Lower leg skin (tissue), 4 donors: ENCODE results near the gene IPMK. TPM values are rescaled to one million over a fixed set of nuclear protein-coding genes. Genes with fewer than 3 reads are reported as not detected.
A peak's percentile ranks its signal among the peaks of the same experiment; 100 is the strongest.

Experiments
- DNase-seq, 2 donors: peaks; one replicate each; pipeline ENCODE4 v3.0.0-alpha.2; 2019; ENCODE audit warnings: low spot score in 2 of 2
- H3K4me3 ChIP-seq: fragments of 200-600 bp; sonication (generic); 2 replicates; pipeline ENCODE4 v1.5.1; 2017; ENCODE audit warnings: mild to moderate bottlenecking, low read depth; ENCODE audit not compliant: poor library complexity, severe bottlenecking
- POLR2A ChIP-seq, 2 donors: fragments of 450-650 bp; IDR thresholded peaks; one replicate each; pipeline ENCODE4 v1.6.1; 2016 to 2017; ENCODE audit warnings: antibody characterized with exemption in 2 of 2, mild to moderate bottlenecking in 1 of 2, moderate library complexity in 1 of 2
- WGBS, 2 donors: methylation state at CpG; one replicate each; pipeline ENCODE4 v1.1.5; 2018; 5-methylcytosine and 5-hydroxymethylcytosine counted together
- intact Hi-C: fragments of 100-400 bp; cut with DNase I; formaldehyde crosslinking; loops from one replicate; pipeline ENCODE4 v1.15.0; 2023; ENCODE audit warnings: low total_unique reads
- total RNA-seq, 4 donors: library from RNA; depleted of rRNA; stranded (reverse); fragments of >200 nt; gene quantifications; one replicate each; pipeline ENCODE4 v1.1.0, GENCODE V29; 2016
- TF ChIP-seq, protein P1 (sequence below), 3 donors: fragments of 450-650 bp; IDR thresholded peaks; one replicate each; pipeline ENCODE4 v1.5.1; 2016; ENCODE audit warnings: antibody characterized with exemption in 3 of 3, mild to moderate bottlenecking in 3 of 3, moderate library complexity in 2 of 3

The IPMK gene
- total RNA-seq, 4 donors from 2014 or later: 8.8 to 13.4 (median 11.0) TPM

DNA sequence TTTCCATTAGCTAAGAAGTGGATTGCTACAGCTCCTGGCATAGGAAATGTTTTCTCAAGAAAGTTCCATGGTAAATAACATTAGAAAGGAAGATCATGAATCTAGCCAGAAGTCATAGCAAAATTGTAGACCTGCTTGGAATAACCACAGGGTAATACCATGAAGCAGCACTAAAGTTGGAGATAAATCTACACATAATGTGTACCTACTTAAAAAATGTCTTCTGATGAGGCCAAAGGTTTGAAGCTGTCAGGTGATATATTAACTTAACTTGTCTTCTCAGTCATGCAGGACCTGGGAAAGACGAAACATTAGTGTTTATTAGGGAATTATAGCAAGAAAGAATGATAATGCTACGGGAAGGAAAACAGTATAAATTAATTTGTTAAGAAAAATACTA lies 7.6 kb upstream of the IPMK start:
- intact Hi-C loops: no loop called here
- no peak overlapping the region for H3K4me3 ChIP-seq
- no peak for DNase-seq
- WGBS, 2 donors: 92 to 98% methylated on average over 2 of the region's 2 CpGs
- TF ChIP-seq, protein P1, sequence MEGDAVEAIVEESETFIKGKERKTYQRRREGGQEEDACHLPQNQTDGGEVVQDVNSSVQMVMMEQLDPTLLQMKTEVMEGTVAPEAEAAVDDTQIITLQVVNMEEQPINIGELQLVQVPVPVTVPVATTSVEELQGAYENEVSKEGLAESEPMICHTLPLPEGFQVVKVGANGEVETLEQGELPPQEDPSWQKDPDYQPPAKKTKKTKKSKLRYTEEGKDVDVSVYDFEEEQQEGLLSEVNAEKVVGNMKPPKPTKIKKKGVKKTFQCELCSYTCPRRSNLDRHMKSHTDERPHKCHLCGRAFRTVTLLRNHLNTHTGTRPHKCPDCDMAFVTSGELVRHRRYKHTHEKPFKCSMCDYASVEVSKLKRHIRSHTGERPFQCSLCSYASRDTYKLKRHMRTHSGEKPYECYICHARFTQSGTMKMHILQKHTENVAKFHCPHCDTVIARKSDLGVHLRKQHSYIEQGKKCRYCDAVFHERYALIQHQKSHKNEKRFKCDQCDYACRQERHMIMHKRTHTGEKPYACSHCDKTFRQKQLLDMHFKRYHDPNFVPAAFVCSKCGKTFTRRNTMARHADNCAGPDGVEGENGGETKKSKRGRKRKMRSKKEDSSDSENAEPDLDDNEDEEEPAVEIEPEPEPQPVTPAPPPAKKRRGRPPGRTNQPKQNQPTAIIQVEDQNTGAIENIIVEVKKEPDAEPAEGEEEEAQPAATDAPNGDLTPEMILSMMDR (IDR thresholded peaks at IDR 0.05): no peak
- TF ChIP-seq POLR2A (IDR thresholded peaks at IDR 0.05): no peak

DNA sequence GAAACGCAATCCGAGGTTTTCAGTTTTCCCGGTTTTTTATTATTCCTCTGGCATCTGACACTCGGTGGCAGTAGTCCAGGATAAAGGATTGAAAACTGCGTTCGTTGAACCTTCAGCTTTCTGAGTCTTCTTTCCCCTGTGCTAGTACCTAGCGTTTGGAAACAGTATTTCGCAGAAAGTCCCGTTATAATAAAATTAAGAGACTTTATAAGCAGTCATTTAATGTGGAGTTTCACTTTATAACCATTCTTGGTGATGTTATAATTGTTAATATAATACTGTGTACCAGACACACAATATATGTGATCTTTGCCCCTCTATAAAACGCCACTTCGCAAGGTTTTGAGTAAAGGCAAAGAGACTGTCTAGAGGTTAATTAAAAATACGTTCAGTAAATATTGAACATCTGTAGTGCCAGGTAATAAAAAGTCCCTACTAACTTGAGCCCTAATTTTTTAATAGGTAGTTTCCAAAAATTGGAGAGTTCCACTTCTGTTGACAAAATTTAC lies 2.1 kb upstream of the IPMK start:
- TF ChIP-seq POLR2A (IDR thresholded peaks at IDR 0.05): no peak
- TF ChIP-seq, protein P1 (IDR thresholded peaks at IDR 0.05): no peak
- intact Hi-C loops: loop anchor here (5.0 kb wide), 1 partner anchor 512 kb away; no protein-coding TSS in a partner anchor
- DNase-seq: no peak
- peak overlapping the region; percentile 62 for H3K4me3 ChIP-seq
- WGBS, 2 donors: 11% methylated on average over 12 of the region's 12 CpGs

DNA sequence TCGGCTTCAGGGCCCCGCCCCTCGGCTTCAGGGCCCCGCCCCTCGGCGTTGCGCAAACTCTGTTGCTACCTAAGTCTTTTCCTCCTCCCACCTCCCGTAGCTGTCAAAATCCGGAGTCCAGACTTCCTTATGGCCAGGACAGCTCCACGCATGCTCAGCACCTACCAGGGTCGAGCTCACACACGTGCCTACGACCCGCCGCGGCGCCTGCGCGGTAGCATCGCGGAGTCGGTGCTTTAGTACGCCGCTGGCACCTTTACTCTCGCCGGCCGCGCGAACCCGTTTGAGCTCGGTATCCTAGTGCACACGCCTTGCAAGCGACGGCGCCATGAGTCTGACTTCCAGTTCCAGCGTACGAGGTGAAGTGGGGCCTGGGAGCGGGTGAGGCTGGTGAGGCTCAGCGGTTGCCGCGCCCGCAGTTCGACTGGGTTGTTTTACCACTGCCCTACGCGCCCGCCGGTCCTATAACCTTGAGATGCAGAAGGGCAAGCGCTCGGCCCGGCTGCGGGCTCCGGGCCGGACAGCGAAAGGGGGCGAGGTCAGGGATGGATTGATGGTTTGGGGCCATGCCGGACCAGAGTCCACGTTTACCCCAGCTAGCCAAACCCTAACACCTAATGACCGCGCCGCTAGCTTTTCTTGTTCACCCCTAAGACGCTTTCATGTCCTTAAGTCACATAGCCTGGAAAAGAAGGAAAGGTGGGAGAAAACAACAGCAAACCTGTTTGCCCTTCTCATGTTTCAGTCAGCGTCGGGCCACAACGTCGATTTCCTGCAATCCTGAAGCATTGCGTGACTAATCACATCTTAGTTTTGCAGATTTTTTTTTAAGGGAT lies 1.5 kb upstream of the IPMK start, which contains the start of gene CISD1:
TSS of gene CISD1 (plus strand) at position 217 of the 836 bp plus-strand sequence. CDS start at position 329, 112 bp downstream.
- no peak for TF ChIP-seq POLR2A (IDR thresholded peaks at IDR 0.05)
- TF ChIP-seq, protein P1 (IDR thresholded peaks at IDR 0.05): no peak
- intact Hi-C loops: loop anchor here (5.0 kb wide), 1 partner anchor 513 kb away; no protein-coding TSS in a partner anchor
- WGBS, 2 donors: 0% methylated on average over 52 to 55 of the region's 66 CpGs
- peak; percentile 96 to 99 for DNase-seq
- H3K4me3 ChIP-seq: peak within 1 kb of the TSS; percentile 87

DNA sequence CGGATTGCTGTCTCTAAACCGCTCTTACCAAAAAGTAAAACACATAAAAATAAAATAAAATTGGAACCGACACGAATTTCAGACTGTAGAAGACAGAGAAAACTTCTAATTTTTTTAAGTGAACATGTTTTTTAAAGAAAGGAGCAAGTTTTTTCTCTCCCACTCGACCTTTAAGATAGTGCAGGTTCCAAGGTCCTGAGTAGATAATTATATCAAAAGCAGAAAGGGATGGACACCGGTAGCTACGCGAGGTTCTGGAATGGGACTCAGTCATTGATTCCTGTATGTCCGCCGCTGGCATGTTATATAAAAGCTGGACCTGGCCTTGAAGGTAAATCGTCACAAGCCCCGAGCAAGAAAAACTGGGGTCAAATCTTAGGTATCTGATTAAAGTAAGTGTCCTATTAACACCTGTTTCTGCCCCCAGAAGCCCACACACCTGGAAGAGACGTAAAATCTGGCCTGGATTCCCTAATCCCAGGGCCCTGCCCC lies 806 bp upstream of the IPMK start:
- DNase-seq: no peak
- TF ChIP-seq, protein P1 (IDR thresholded peaks at IDR 0.05): no peak
- no peak for TF ChIP-seq POLR2A (IDR thresholded peaks at IDR 0.05)
- WGBS, 2 donors: 0 to 1% methylated on average over 13 of the region's 13 CpGs
- intact Hi-C loops: loop anchor here (5.0 kb wide), 1 partner anchor 514 kb away; no protein-coding TSS in a partner anchor
- H3K4me3 ChIP-seq: peak overlapping the region; percentile 87

DNA sequence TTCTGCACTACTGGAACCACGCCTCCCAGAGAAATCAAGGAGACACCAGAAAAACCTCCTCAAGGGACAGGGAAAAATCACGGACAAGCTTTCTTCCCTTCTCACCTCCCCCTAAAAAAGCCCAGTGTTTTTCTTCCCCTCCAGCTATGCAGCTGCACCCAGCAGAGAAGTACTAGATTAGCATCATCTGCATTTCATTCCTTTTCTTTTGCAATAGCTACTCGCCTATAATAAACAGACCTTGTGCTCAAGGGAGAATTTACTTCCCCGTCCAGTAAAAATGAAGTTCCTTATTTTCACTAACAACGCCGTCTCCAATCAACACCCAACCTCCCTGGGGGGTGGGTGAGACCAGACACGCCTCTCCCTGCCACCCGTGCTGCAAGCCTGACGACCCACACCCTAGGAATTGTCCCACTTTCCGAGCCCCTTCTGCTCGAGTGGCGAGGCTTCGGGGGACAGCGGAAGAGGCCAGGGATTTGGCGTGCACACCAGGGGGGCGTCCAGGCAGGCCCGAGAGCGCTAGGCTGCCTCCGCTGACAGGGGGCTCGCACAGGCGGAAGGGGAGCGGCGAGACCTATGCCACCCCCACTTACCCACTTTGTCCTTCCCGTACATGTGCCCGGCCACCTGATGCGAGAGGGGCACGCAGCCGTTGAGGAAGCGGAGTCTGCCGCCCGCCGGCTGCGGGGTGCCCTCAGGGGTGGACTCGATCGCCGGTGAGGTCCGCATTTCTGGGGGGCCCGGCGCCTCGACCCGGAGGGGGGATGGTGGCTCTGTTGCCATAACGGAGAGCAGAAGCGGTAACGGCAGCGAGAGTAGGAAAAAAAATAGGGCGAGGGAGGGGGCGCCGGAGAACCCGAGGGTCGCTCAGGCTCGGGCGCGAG lies 625 bp downstream of the IPMK start:
- intact Hi-C loops: loop anchor here (5.0 kb wide), 1 partner anchor 515 kb away; no protein-coding TSS in a partner anchor
- TF ChIP-seq, protein P1 (IDR thresholded peaks at IDR 0.05): no peak
- TF ChIP-seq POLR2A (IDR thresholded peaks at IDR 0.05): no peak
- H3K4me3 ChIP-seq: peak overlapping the region; percentile 87
- 0 to 1% methylated on average over 45 to 49 of the region's 53 CpGs for WGBS, 2 donors
- DNase-seq: peak; percentile 74 to 93
